ENCODE data around the gene RARRES2. TPM values are rescaled to one million over a fixed set of nuclear protein-coding genes. Genes with fewer than 3 reads are reported as not detected.
"Not testable (repeated sequence)": the region's sequence is repeated elsewhere in the genome, so short reads cannot be mapped to it uniquely, and the experiment has no call there.

The RARRES2 gene
- total RNA-seq, 2 donors from 2014 or later = not detected

DNA sequence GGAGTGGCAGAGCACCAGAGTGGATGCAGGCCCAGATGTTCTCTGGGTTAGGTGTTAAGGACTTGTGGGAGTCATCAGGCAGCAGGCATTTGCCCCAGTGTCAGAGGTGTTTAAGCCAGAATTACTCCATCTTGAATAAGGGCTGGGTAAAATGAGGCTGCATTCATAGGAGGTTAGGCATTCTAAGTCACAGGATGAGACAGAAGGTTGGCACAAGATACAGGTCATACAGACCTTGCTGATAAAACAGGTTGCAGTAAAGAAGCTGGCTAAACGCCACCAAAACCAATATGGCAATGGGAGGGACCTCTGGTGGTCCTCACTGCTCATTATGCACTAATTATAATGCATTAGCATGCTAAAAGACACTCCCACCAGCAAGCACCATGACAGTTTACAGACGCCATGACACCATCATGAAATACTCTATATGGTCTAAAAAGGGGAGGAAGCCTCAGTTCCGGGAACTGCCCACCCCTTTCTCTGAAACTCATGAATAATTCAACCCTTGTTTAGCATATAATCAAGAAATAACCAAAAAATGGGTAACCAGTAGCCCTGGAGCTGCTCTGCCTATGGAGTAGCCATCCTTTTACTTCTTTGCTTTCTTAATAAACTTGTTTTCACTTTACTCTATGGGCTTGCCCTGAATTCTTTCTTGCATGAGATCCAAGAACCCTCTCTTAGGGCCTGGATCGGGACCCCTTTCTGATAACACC is 19.2 kb downstream of the RARRES2 start:
- H3K36me3 Mint-ChIP-seq = no peaks in the 10 kb centered on the region
- no peak for DNase-seq (ENCODE audit: low spot score)
- peak overlapping the region; percentile 99 for H3K27ac Mint-ChIP-seq
- no peaks in the 10 kb centered on the region for H3K9me3 Mint-ChIP-seq
- no peaks in the 10 kb centered on the region for H3K27me3 Mint-ChIP-seq
- ATAC-seq = peak; percentile 58 to 59
- H3K4me1 Mint-ChIP-seq (ENCODE audit: low read depth in 2 of 2) = peaks cover 41% of the 10 kb centered on the region in 2 donors
- H3K4me3 Mint-ChIP-seq = peak overlapping the region; percentile 97

DNA sequence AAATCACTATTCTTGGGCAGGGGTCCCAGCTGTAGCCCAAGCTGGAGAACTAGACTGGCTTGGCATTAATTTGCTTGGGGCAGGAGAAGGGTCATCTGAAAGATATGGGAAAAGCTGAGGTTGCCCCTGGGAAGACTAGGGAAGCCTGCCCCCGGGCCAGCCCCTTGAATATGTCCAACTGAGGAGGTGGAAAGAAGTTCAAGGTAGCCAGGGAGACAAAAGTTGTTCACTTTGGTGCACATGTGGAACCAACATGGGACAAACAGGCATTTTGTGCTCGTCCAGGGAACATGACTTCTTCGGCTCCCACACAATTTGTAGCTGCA is 19.7 kb downstream of the RARRES2 start:
- peaks cover 41% of the 10 kb centered on the region in 2 donors for H3K4me1 Mint-ChIP-seq (ENCODE audit: low read depth in 2 of 2)
- ATAC-seq (no peak), DNase-seq (ENCODE audit: low spot score) (no peak)
- peak overlapping the region; percentile 99 for H3K27ac Mint-ChIP-seq
- no peaks in the 10 kb centered on the region for H3K27me3 Mint-ChIP-seq
- no peaks in the 10 kb centered on the region for H3K36me3 Mint-ChIP-seq
- no peaks in the 10 kb centered on the region for H3K9me3 Mint-ChIP-seq
- peak overlapping the region; percentile 97 for H3K4me3 Mint-ChIP-seq

- no peaks in the 10 kb centered on the region for H3K36me3 Mint-ChIP-seq
- H3K9me3 Mint-ChIP-seq = no peaks in the 10 kb centered on the region
- H3K27me3 Mint-ChIP-seq = no peaks in the 10 kb centered on the region
- no peak overlapping the region for H3K27ac Mint-ChIP-seq
- H3K4me3 Mint-ChIP-seq = no peak overlapping the region
- DNase-seq (ENCODE audit: low spot score) = no peak
- peaks cover 17 to 21% of the 10 kb centered on the region in 2 donors for H3K4me1 Mint-ChIP-seq (ENCODE audit: low read depth in 2 of 2)
- ATAC-seq = no peak
Observed at GRCh38 chr7:150317748-150318444, 23.5 kb downstream of the RARRES2 start.

GRCh38 chr7:150316987-150317386 is 24.4 kb downstream of the RARRES2 start:
- DNase-seq (ENCODE audit: low spot score); H3K36me3 Mint-ChIP-seq; H3K4me3 Mint-ChIP-seq; H3K9me3 Mint-ChIP-seq; H3K27ac Mint-ChIP-seq; H3K27me3 Mint-ChIP-seq; ATAC-seq: not testable (repeated sequence)
- H3K4me1 Mint-ChIP-seq (ENCODE audit: low read depth in 2 of 2) = peaks cover 9 to 12% of the 10 kb centered on the region in 2 donors

DNA sequence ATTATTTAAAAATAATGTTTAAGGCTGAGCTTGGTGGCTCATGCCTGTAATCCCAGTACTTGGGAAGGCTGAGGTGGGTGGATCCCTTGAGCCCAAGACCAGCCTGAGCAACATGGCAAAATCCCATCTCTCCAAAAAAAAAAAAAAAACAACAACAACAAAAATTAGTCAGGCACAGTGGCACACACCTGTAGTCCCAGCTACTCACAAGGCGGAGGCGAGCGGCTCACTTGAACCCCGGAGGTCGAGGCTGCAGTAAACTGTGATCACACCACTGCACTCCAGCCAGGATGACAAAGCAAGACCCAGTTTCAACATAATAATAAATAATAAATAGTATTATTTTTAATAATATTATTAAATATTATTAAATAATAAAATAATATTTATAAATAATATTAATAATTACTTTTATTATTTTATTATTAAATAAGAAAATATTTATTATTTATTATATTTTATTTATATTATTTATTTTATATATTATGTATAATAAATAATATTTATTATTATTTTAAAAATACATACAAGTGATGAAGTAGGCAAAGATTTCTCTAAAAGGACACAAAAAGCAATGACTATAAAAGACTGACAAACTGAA is 26.7 kb downstream of the RARRES2 start:
- H3K36me3 Mint-ChIP-seq = no peaks in the 10 kb centered on the region

GRCh38 chr7:150313870-150314269 is 27.6 kb downstream of the RARRES2 start:
- ATAC-seq (no peak), DNase-seq (ENCODE audit: low spot score) (no peak)
- Mint-ChIP-seq H3K9me3 (no peaks in the 10 kb centered on the region), H3K36me3 (no peaks in the 10 kb centered on the region), H3K27me3 (no peaks in the 10 kb centered on the region), H3K4me1 (ENCODE audit: low read depth in 2 of 2) (no peaks in the 10 kb centered on the region), H3K4me3 (no peak overlapping the region), H3K27ac (no peak overlapping the region)

More for the DNA sequence above, 26.7 kb downstream of the RARRES2 start:
- Mint-ChIP-seq H3K4me3 (no peak overlapping the region), H3K4me1 (ENCODE audit: low read depth in 2 of 2) (no peaks in the 10 kb centered on the region), H3K9me3 (no peaks in the 10 kb centered on the region), H3K27ac (no peak overlapping the region), H3K27me3 (no peaks in the 10 kb centered on the region)
- DNase-seq (ENCODE audit: low spot score) (no peak), ATAC-seq (no peak)

- no peaks in the 10 kb centered on the region for H3K36me3 Mint-ChIP-seq
- no peaks in the 10 kb centered on the region for H3K27me3 Mint-ChIP-seq
- no peaks in the 10 kb centered on the region for H3K9me3 Mint-ChIP-seq
- H3K4me1 Mint-ChIP-seq (ENCODE audit: low read depth in 2 of 2) = no peaks in the 10 kb centered on the region
- no peak overlapping the region for H3K4me3 Mint-ChIP-seq
- ATAC-seq (no peak), DNase-seq (ENCODE audit: low spot score) (no peak)
- no peak overlapping the region for H3K27ac Mint-ChIP-seq
Observed at GRCh38 chr7:150313367-150313809, 28.0 kb downstream of the RARRES2 start.

DNA sequence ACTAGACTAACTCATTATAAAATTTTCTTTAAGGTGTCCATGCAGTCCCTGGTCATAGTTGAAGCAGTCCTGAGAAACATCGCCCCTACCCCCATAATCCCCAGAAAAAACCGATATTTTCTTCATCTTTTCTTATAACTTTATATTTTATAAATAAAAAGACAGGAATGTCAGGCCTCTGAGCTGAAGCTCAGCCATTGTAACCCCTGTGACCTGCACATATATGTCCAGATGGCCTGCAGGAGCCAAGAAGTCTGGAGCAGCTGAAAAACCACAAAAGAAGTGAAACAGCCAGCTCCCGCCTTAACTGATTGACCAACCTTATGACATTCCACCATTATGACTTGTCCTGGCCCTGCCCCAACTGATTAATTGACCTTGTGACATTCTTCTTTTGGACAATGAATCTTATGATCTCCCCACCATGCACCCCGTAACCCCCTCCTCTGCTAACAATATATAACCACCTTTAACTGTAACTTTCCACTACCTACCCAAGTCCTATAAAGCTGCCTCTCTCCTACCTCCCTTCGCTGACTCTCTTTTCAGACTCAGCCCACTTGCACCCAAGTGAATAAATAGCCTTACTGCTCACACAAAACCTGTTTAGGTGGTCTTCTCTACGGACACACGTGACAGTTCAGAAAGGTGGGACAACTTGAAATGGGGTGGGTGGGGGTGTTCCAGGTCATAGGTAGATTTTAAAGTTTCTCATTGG is 28.6 kb downstream of the RARRES2 start:
- not testable (repeated sequence) for H3K4me3 Mint-ChIP-seq; H3K4me1 Mint-ChIP-seq (ENCODE audit: low read depth in 2 of 2); H3K36me3 Mint-ChIP-seq; H3K27me3 Mint-ChIP-seq; H3K9me3 Mint-ChIP-seq; DNase-seq (ENCODE audit: low spot score); ATAC-seq; H3K27ac Mint-ChIP-seq

GRCh38 chr7:150311711-150312110 is 29.7 kb downstream of the RARRES2 start:
- ATAC-seq = no peak
- H3K27me3 Mint-ChIP-seq = no peaks in the 10 kb centered on the region

DNA sequence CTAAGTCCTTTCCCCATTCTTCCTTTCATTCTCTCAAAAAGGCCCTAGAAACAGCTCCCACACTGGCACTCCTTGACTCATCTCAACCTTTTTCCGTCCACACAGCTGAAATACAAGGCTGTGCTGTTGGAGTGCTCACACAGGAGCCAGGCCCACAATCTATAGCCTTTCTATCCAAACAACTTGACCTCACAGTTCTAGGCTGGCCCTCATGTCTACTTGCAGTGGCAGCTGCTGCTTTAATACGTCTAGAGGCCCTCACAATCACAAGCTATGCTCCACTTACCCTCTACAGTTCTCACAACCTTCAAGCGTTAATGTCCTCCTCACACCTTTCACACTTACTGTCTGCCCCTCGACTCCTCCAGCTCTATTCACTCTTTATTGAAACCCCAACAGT is 30.3 kb downstream of the RARRES2 start:
- no peak overlapping the region for H3K4me3 Mint-ChIP-seq
- ATAC-seq (no peak), DNase-seq (ENCODE audit: low spot score) (no peak)
- H3K27me3 Mint-ChIP-seq = no peaks in the 10 kb centered on the region
- no peaks in the 10 kb centered on the region for H3K36me3 Mint-ChIP-seq
- no peaks in the 10 kb centered on the region for H3K9me3 Mint-ChIP-seq
- no peaks in the 10 kb centered on the region for H3K4me1 Mint-ChIP-seq (ENCODE audit: low read depth in 2 of 2)
- no peak overlapping the region for H3K27ac Mint-ChIP-seq

More at GRCh38 chr7:150311711-150312110, 29.7 kb downstream of the RARRES2 start:
- no peak for DNase-seq (ENCODE audit: low spot score)
- Mint-ChIP-seq H3K36me3 (no peaks in the 10 kb centered on the region), H3K9me3 (no peaks in the 10 kb centered on the region), H3K27ac (no peak overlapping the region), H3K4me3 (no peak overlapping the region), H3K4me1 (ENCODE audit: low read depth in 2 of 2) (no peaks in the 10 kb centered on the region)

GRCh38 chr7:150308575-150308974 is 32.9 kb downstream of the RARRES2 start:
- H3K9me3 Mint-ChIP-seq = no peaks in the 10 kb centered on the region
- H3K27ac Mint-ChIP-seq = no peak overlapping the region
- peaks cover 0 to 6% of the 10 kb centered on the region in 2 donors for H3K4me1 Mint-ChIP-seq (ENCODE audit: low read depth in 2 of 2)
- ATAC-seq (no peak), DNase-seq (ENCODE audit: low spot score) (no peak)
- no peaks in the 10 kb centered on the region for H3K27me3 Mint-ChIP-seq
- no peak overlapping the region for H3K4me3 Mint-ChIP-seq
- no peaks in the 10 kb centered on the region for H3K36me3 Mint-ChIP-seq

GRCh38 chr7:150307904-150308303 is 33.5 kb downstream of the RARRES2 start:
- Mint-ChIP-seq H3K36me3 (no peaks in the 10 kb centered on the region), H3K4me1 (ENCODE audit: low read depth in 2 of 2) (peaks cover 0 to 8% of the 10 kb centered on the region in 2 donors), H3K9me3 (no peaks in the 10 kb centered on the region), H3K4me3 (no peak overlapping the region), H3K27me3 (no peaks in the 10 kb centered on the region), H3K27ac (no peak overlapping the region)
- no peak for DNase-seq (ENCODE audit: low spot score)
- ATAC-seq = no peak

DNA sequence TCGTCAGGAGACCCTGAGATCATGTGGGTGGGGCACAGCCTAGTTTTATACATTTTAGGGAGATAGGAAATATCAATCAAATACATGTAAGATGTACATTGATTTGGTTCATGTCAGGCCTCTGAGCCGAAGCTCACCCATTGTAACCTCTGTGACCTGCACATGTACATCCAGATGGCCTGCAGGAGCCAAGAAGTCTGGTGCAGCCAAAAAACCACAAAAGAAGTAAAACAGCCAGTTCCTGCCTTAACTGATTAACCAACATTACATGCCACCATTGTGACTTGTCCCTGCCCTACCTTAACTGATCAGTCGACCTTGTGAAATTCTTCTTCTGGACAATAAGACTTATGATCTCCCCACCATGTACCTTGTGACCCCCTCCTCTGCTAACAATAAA is 34.3 kb downstream of the RARRES2 start:
- DNase-seq (ENCODE audit: low spot score) (no peak), ATAC-seq (no peak)
- Mint-ChIP-seq H3K4me3 (no peak overlapping the region), H3K27ac (no peak overlapping the region), H3K27me3 (no peaks in the 10 kb centered on the region), H3K9me3 (no peaks in the 10 kb centered on the region), H3K36me3 (no peaks in the 10 kb centered on the region), H3K4me1 (ENCODE audit: low read depth in 2 of 2) (peaks cover 0 to 11% of the 10 kb centered on the region in 2 donors)

DNA sequence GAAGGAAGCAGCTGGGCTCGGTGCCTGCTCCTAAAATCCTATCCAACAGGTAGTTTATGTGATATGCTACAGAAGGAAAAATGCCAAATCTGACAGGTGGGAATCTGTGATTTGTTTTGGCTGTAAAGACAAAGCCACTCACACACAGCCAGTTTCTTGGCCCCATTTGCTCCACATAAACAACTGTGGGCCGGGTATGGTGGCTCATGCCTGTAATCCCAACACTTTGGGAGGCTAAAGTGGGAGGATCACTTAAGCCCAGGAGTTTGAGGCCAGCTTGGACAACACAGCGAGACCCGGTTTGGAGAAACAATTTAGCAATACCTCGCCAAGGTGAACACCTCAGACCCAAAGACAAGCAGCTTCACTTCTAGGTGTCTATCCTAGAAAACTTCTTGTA is 35.1 kb downstream of the RARRES2 start:
- H3K4me1 Mint-ChIP-seq (ENCODE audit: low read depth in 2 of 2) = peaks cover 0 to 11% of the 10 kb centered on the region in 2 donors
- not testable (repeated sequence) for H3K9me3 Mint-ChIP-seq; H3K27ac Mint-ChIP-seq; DNase-seq (ENCODE audit: low spot score); ATAC-seq; H3K4me3 Mint-ChIP-seq; H3K27me3 Mint-ChIP-seq; H3K36me3 Mint-ChIP-seq
